DOHH2 (cell line): Measurements from ENCODE around the gene ETHE1.
A peak's percentile ranks its signal among the peaks of the same experiment; 100 is the strongest.

Experiments
- H3F3A ChIP-seq: fragments of 200-600 bp; sonication (generic), shearing (Covaris generic); 2 replicates; pipeline ENCODE4 v1.6.0; 2016; ENCODE audit warnings: antibody characterized with exemption, mild to moderate bottlenecking; ENCODE audit not compliant: control insufficient read depth, insufficient read depth
- H3K27ac ChIP-seq: fragments of 200-600 bp; sonication (generic); 2 replicates; pipeline ENCODE4 v1.5.1; 2014; ENCODE audit warnings: low read depth, mild to moderate bottlenecking, low read length, moderate library complexity
- H3K27me3 ChIP-seq: fragments of 200-600 bp; sonication (generic); 2 replicates; pipeline ENCODE4 v1.6.1; 2014; ENCODE audit warnings: mild to moderate bottlenecking, low read length, mixed read lengths; ENCODE audit not compliant: control insufficient read depth
- H3K36me3 ChIP-seq: fragments of 200-600 bp; sonication (generic); 2 replicates; pipeline ENCODE4 v1.6.1; 2014; ENCODE audit warnings: mild to moderate bottlenecking, low read length, moderate library complexity, mixed read lengths; ENCODE audit not compliant: control insufficient read depth
- H3K4me1 ChIP-seq: fragments of 200-600 bp; sonication (generic); 2 replicates; pipeline ENCODE4 v1.6.1; 2014; ENCODE audit warnings: mild to moderate bottlenecking, low read length, mixed read lengths; ENCODE audit not compliant: control insufficient read depth
- H3K4me2 ChIP-seq: fragments of 200-600 bp; sonication (generic); 2 replicates; pipeline ENCODE4 v1.6.0; 2014; ENCODE audit warnings: mild to moderate bottlenecking, low read length, moderate library complexity
- H3K4me3 ChIP-seq: fragments of 200-600 bp; sonication (generic); 2 replicates; pipeline ENCODE4 v1.5.1; 2014; ENCODE audit warnings: mild to moderate bottlenecking, low read length, mixed read lengths
- H3K79me2 ChIP-seq: fragments of 200-600 bp; sonication (generic); 2 replicates; pipeline ENCODE4 v1.6.1; 2014; ENCODE audit warnings: mild to moderate bottlenecking, low read length, mixed read lengths; ENCODE audit not compliant: control insufficient read depth
- H3K9me2 ChIP-seq: fragments of 200-600 bp; sonication (generic); replicated peaks from 2 replicates; pipeline ENCODE4 v1.6.1; 2014; ENCODE audit warnings: mild to moderate bottlenecking, low read length, mixed read lengths; ENCODE audit not compliant: control insufficient read depth
- H3K9me3 ChIP-seq: fragments of 200-600 bp; sonication (generic); 2 replicates; pipeline ENCODE4 v1.6.1; 2014; ENCODE audit warnings: antibody characterized with exemption, low read length, mixed read lengths; ENCODE audit not compliant: control insufficient read depth, insufficient read depth
- H4K20me1 ChIP-seq: fragments of 200-600 bp; sonication (generic); 2 replicates; pipeline ENCODE4 v1.6.0; 2014; ENCODE audit warnings: low read depth, mild to moderate bottlenecking, antibody characterized with exemption, low read length, moderate library complexity; ENCODE audit not compliant: control insufficient read depth, insufficient read depth
- EZH2phosphoT487 ChIP-seq: fragments of 200-600 bp; sonication (generic); IDR thresholded peaks from 2 replicates; pipeline ENCODE4 v1.6.1; 2017; ENCODE audit warnings: borderline replicate concordance, mild to moderate bottlenecking, antibody characterized with exemption, low read length, moderate library complexity, mixed read lengths
- TF ChIP-seq, protein P1 (sequence below): fragments of 200-600 bp; sonication (generic); IDR thresholded peaks from one replicate; pipeline ENCODE4 v1.5.1; 2014; ENCODE audit warnings: antibody characterized with exemption, mild to moderate bottlenecking, low read depth, low read length; ENCODE audit not compliant: poor library complexity, severe bottlenecking

The ETHE1 gene

DNA sequence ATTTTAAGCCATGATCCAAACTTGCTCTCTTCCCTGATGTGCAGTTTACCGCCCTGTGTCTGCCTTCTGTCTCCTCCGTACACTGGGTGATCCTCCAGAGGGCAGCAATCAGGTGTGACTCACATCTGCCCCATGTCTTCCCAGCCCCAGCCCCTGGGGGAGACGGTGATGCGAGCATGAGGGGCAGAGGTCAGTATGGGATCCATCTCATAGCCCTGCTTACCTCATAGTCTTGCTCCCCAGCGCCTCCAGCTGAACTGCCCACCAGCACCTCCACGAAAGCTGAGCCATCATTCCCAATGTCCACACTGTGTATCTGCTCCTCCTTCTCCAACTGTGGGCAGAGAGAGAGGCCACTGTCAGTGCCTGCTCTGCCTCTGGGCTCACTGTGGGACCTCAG lies 33.7 kb upstream of the ETHE1 start:
- no peak overlapping the region for H3K4me3 ChIP-seq
- H3K36me3 ChIP-seq: peaks cover 37% of the 10 kb centered on the region
- no peaks in the 10 kb centered on the region; the same call in 1 of the 2 replicates for H3F3A ChIP-seq
- H3K27ac ChIP-seq: no peak overlapping the region
- H4K20me1 ChIP-seq: no peaks in the 10 kb centered on the region
- H3K4me1 ChIP-seq: peaks cover 24% of the 10 kb centered on the region
- H3K4me2 ChIP-seq: no peak overlapping the region
- no peaks in the 10 kb centered on the region for H3K9me2 ChIP-seq
- H3K79me2 ChIP-seq: peaks cover 10% of the 10 kb centered on the region
- TF ChIP-seq, protein P1, sequence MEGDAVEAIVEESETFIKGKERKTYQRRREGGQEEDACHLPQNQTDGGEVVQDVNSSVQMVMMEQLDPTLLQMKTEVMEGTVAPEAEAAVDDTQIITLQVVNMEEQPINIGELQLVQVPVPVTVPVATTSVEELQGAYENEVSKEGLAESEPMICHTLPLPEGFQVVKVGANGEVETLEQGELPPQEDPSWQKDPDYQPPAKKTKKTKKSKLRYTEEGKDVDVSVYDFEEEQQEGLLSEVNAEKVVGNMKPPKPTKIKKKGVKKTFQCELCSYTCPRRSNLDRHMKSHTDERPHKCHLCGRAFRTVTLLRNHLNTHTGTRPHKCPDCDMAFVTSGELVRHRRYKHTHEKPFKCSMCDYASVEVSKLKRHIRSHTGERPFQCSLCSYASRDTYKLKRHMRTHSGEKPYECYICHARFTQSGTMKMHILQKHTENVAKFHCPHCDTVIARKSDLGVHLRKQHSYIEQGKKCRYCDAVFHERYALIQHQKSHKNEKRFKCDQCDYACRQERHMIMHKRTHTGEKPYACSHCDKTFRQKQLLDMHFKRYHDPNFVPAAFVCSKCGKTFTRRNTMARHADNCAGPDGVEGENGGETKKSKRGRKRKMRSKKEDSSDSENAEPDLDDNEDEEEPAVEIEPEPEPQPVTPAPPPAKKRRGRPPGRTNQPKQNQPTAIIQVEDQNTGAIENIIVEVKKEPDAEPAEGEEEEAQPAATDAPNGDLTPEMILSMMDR: peak; percentile 12
- TF ChIP-seq EZH2phosphoT487: no peak
- H3K9me3 ChIP-seq: no peaks in the 10 kb centered on the region
- no peaks in the 10 kb centered on the region for H3K27me3 ChIP-seq

DNA sequence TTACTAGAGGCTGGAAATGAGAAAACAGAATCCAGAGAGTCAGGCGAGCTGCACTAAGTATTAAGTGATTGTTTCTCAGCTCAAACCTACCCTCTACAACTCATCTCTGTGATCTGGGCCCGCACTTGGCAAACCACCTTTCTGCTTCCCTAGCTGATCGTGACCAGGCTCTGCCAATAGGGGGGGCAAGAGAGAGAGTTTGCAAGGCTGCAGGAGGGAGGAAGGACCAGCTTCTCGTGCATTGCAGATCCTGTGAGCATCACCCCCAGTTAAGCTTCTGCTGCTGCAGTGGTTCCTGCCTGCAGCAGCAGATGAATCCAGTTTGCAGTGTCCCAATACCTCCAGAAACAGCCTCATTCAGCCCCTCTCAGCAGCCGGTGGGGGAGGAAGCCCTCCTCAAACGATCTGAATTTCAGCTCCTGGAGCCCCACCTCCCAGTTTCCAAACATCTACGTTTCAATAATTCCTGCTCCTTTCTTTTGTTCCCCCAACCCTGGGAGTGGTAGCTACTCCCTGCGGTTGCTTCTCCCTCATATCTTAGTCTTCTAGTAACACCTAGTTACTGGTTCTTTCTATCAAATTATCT lies 28.3 kb upstream of the ETHE1 start:
- Histone ChIP-seq H3K4me3 (no peak overlapping the region), H3K9me2 (no peaks in the 10 kb centered on the region), H3K27me3 (no peaks in the 10 kb centered on the region), H3F3A (no peaks in the 10 kb centered on the region), H4K20me1 (no peaks in the 10 kb centered on the region), H3K4me1 (no peaks in the 10 kb centered on the region), H3K27ac (no peak overlapping the region), H3K9me3 (no peaks in the 10 kb centered on the region), H3K4me2 (no peak overlapping the region), H3K36me3 (peaks cover 40% of the 10 kb centered on the region), H3K79me2 (no peaks in the 10 kb centered on the region)
- no peak for TF ChIP-seq EZH2phosphoT487
- TF ChIP-seq, protein P1: peak; percentile 83

GRCh38 chr19:43554317-43554895 lies 27.4 kb upstream of the ETHE1 start:
- Histone ChIP-seq H3K4me1 (no peaks in the 10 kb centered on the region), H3K79me2 (no peaks in the 10 kb centered on the region), H3K4me3 (no peak overlapping the region), H3K4me2 (no peak overlapping the region), H3F3A (no peaks in the 10 kb centered on the region), H3K9me3 (no peaks in the 10 kb centered on the region), H3K9me2 (no peaks in the 10 kb centered on the region), H3K27me3 (no peaks in the 10 kb centered on the region), H3K27ac (no peak overlapping the region), H4K20me1 (no peaks in the 10 kb centered on the region), H3K36me3 (peaks cover 40% of the 10 kb centered on the region)
- TF ChIP-seq, protein P1: no peak
- no peak for TF ChIP-seq EZH2phosphoT487
